SK-N-MC (cell line): Measurements from ENCODE around the gene PWWP2B.

Experiments
- EZH2 ChIP-seq: fragments of 200-600 bp; sonication (generic); IDR thresholded peaks from one replicate; pipeline ENCODE4 v1.6.1; 2017; ENCODE audit warnings: antibody characterized with exemption
- POLR2AphosphoS5 ChIP-seq: IDR thresholded peaks from 2 replicates; pipeline ENCODE4 v1.6.1; 2012; ENCODE audit warnings: mild to moderate bottlenecking, low read depth, low read length, borderline replicate concordance

GRCh38 chr10:132436861-132437410, 39.9 kb downstream of the PWWP2B start:
- TF ChIP-seq POLR2AphosphoS5 (no peak), EZH2 (no peak)
